GM18951 (cell line): ENCODE data around the gene MGAT5.
"Not testable (repeated sequence)": the region's sequence is repeated elsewhere in the genome, so short reads cannot be mapped to it uniquely, and the experiment has no call there.

ENCODE experiments used
- POLR2A ChIP-seq: IDR thresholded peaks from 4 replicates; pipeline ENCODE4 v1.6.1; 2011; ENCODE audit warnings: mild to moderate bottlenecking; ENCODE audit not compliant: insufficient read length, insufficient read depth; ENCODE audit errors: extremely low read depth
- in situ Hi-C: fragments of 300-500 bp; cut with MboI; formaldehyde crosslinking; loops from one replicate; pipeline ENCODE4 v1.12.0; 2022; ENCODE audit warnings: low sequenced_read_pairs, mixed read lengths, inconsistent platforms; ENCODE audit not compliant: unreplicated experiment

Gene MGAT5

DNA sequence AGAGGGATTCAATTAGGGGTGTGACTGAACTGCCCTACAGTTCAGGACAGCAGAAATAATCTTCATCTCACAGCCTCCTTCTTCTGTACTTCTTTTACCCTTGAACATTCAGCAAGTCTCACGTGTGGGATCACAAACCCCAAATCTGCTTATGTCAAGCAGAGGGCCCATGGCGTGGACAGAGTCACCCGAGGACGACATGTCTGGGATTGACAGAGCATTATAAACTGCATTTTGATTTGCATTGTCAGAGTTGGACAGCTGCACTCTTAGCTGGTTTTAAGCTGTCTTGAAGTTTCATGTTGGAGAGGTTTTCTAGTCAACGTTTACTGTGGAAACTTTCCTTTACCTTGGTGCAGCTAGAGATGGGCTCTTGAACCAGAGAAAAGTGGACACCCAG is 26.4 kb downstream of the MGAT5 start:
- TF ChIP-seq POLR2A: no peak
- in situ Hi-C loops: no loop called here

DNA sequence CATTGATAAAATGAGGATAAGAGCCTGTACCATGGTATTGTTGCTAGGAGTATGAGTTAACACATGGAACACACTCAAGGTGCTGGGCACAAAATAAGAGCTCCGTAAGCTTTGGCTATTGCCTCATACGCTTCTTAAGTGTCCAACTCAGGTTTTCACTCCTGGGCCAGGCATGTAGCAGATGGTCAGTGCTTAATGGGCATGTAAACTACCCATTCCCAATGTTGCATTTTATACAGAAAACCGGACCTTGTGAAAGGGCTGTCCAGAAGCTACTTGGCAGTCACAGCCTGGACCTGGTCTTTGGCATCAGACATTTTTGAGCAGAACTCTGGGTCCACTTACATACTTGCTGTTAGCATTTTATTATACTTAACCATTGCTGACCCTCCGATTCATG is 26.9 kb downstream of the MGAT5 start:
- TF ChIP-seq POLR2A: no peak
- in situ Hi-C loops: no loop called here

DNA sequence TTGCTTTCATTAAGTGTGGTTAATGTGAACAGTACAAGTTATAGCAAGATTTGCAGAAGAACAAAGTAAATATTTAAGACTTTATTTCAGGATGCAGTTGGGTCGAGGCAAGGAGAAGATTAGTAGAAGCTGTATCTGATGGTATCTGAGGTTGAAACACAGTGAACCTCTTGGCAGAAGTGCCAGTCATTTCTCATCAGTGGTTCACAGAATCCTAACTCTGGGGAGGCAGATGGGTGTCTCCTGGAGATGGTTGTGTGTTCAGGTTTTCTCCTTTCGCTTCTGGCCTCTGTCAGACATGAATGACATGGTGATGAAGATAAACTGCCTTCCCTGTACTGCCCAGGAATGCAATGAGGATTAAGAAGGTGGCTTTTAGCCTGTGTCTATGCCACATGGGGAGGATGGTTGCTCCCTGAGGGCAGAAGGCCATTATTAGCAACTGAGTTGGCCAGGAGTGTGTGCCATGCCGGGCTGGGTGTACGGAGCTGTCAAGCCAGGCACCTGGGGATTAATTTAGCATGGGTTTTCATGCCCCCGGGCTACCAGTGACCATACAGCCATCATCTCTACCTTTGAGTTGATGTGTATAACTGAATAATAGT is 28.0 kb downstream of the MGAT5 start:
- in situ Hi-C loops: no loop called here
- no peak for TF ChIP-seq POLR2A

DNA sequence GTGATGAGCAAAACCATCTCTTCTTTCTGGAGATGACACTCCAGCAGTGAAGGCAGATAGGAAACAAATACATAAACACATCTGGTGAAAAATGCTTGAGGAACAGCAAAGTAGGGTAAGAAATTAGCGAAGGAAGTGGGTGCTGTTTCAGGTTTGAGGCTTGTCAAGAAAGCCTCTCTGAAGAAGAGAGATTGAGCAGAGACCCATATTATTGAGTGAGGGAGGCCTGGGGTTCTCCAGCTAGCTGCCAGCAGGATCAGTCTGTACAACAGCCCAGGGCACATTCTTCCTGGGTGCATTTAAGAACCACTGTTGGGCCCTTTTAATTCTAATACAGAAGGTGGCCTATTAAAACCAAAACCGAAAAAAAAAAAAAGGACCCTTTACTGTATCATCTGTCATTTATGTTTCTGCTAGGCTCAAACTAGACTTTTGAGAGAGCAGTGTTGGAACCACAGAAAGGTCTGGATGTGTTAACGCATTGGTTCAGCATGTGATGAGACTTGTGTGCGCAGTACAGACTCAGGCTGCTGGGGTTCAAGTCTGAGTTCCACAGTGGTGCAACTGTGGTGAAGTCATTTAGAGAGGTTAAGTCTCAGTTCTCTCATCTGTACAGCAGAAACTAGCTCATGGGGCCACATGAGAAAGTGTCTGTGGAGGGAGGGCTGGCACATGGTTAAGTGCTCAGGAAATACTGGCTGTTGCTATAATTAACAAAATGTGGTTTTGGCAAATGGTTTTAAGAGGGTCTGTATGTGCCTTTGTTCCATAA is 28.9 kb downstream of the MGAT5 start:
- no peak for TF ChIP-seq POLR2A
- in situ Hi-C loops: no loop called here

DNA sequence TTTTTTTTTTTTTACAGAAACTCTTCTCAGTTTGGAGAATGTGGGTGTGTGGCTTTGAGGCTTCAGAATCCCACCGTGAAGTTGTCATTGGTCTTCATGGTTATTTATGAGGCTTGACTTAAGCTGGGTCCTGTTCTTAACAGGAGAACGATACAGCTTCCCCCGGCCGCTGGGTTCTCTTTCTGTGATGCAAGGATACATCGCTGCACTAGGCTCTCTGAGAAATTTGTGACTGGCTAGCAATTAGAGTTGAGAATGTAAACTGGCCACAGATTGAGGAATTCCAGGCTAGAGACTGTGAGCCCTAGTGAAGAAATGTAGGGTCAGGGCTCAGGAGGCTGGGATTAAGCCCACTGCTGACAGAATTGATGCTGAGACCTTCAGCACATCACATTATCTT is 29.8 kb downstream of the MGAT5 start:
- no peak for TF ChIP-seq POLR2A

DNA sequence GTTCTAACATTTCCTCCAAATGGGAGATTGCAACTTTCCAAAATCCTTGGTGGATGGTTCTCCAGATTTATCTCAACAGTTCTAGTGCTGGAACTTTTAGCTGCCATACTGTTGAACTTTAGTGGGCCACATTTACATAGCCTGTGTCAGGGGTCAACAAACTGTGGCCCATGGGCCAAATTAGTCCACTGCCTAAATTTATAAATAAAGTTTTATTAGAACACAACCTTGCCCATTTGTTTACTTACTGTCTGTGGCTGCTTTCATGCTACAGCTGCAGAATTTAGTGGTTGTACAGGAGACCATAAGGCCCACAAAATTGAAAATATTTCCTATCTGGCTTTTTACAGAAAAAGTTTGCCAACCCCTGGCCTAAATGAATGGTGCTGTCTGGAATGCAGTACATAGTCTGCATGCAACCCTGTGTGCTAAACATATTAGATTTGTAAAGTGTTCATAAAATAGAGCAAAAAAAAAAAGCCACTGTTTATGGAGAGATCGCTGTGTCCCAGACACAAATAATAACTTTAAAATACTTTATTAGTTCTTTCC is 30.3 kb downstream of the MGAT5 start:
- TF ChIP-seq POLR2A: no peak
- in situ Hi-C loops: no loop called here

More for the DNA sequence above, 29.8 kb downstream of the MGAT5 start:
- in situ Hi-C loops: no loop called here

DNA sequence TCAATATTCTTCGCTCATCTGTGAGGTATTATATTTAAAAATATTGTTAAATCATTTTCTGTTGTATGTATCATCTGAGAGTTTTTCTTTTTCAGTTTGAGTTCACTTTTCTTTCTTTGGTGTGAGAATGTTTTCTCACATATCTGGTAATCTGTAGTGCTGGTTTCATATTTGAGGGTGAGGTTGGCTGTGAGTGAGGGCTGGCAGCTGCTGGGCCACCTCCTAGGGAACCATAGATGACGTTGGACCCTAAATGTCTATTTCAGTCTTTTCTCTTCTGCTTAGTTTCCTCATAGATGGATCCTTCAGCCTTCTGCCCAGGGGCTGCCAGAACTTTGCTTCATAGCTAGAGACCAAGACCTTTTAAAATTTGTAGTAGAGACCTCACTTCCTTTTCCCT is 33.5 kb downstream of the MGAT5 start:
- no peak for TF ChIP-seq POLR2A
- in situ Hi-C loops: no loop called here

DNA sequence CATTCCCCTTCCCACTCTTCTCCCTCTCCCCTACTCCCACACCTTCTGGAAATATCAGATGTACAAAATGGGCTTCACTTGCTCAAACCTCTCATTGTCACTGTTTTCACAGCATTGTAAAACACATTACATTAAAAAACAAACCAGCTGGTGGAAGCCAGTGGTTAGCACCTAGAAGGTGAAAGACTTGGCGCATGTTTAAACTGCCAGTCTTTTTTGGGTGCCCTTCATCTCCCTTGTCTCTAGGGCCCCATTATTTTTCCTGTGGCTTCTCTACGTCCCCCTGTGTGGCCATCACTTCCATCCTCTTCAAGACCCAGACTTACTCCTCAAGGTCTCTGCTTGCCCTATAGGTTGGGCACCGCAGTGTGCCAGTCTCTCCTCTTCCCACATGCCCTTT is 34.9 kb downstream of the MGAT5 start:
- no peak for TF ChIP-seq POLR2A
- in situ Hi-C loops: no loop called here

DNA sequence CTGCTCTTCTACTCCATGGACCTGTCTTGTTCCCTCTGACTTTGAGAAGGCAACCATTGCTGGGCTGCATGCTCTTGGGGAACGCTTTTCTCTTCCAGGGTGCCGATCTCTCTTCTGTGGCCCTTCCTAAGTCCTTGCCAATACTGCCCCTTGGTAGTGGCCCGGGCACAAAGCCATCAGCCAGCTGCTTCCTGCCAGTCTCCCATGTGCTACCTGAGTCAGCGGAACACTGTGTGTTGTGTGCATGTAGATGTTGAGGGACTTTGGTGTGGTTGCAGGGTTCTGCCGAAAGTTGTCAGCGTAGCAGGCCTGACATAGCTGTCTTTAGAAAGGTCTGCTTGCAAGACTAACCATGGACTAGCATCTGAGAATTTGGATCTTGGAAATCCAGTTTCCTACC is 35.4 kb downstream of the MGAT5 start:
- TF ChIP-seq POLR2A: no peak
- in situ Hi-C loops: no loop called here

DNA sequence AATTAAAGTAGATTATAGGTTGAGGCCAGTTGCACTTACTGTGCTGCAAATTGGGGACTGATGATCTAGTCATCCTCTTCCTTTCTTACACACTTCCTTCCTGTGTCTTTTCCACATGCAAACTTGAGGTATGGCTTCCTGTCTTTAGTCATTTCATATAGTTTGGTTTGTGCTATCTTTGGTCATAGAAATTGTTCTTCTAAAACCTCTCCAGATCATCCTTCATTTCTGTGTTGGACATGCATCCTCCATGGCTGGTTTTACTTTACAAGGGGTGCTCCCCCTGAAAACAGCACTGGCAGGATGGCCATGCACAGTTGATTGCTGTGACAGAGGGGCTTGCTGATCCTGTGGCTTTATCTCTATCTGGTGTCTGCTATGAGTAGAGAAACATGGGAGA is 36.5 kb downstream of the MGAT5 start:
- TF ChIP-seq POLR2A: no peak
- in situ Hi-C loops: no loop called here

DNA sequence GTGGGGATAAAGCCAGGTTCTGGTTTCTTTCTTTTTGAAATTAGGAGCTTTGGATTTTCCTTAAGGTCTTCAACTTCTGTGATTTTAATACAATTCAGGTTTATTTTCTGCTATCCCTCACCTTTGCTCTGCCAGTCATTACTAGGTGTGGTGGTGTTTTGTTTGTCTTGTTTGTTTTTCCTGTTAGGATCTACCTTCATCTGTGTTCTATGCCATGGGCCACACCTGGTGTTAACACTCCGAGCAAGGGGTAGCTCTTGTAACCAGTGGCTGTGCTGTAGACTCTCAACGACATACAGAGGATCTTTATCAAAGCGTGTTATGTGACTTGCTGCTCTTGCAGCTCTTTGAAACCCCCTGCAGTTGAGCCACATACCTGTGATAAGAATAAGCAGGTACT is 38.6 kb downstream of the MGAT5 start:
- in situ Hi-C loops: no loop called here
- no peak for TF ChIP-seq POLR2A

DNA sequence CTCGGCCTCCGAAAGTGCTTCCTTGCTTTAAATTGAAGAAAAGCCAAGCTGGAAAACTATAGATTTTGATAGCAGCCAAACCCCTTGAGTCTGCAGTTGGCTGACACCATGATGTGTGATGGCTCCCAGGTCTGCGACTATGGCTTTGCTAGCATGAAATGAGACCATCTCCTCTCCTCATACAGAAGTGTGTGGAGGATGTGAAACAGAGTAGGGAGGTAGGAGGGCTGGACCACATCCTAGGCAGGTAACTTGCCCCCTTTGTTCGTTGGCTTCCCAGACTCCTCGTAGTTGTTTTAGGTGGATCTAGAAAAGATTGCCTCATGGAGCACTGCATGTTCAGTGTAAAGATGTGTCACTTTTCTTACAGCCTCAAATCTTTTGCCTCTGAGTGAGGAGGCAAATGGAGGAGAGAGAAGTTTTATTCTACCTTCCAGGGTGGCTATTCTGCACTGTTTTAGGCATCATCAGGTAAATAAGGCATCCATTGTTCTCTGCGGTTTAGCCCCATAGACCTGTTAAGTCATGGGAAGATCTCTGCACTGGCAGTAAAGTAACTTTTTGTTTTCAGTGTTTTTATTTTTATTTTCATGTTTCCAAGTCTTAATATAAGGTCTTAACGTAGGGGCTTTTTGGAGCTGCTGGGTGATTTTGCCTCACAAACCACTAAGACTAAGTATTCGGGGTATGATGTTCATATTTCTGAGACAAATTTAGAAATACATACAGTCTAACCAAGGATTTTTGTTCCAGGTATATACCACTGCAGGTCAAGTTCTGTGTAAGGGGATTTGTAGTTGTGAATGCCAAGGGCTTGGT is 40.1 kb downstream of the MGAT5 start:
- no peak for TF ChIP-seq POLR2A
- in situ Hi-C loops: no loop called here

DNA sequence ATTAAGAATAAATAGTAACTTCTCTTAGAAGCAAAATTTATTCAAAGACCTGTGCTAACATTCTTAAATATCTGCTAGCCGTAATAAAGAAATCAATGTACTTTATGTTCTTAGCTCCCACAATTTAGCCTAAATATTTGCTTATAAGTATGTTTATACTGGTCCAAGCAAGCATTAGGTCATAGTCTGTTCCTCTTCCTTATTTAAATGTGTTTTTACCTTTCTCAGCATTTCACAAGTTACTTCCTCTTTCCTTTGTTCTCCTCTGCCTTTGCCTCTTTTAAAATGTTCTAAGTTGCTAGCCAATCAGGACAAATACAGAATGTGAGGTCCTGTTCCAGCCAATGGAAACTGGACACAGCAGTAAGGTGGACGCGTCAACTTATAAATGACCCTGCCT is 40.7 kb downstream of the MGAT5 start:
- in situ Hi-C loops: not testable (repeated sequence)

DNA sequence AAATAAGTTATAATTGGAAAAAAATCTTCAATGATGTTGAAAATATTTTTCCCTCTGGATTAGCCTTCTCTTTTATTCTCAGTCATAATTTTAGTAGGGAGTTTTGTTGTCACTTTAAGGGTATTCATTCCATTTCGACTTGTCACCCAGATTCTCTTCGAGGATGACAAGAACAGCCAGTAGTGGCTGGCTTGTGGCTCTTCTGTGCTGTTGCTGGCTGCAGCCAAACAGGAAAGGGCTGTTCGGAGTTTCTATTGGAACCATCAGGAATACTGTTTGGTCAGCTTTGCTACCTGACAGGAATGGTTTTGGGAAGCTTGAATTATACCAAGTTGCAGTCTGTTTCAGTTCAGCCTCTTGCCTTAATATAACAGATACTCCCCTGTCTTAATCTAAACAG is 41.6 kb downstream of the MGAT5 start:
- no peak for TF ChIP-seq POLR2A

DNA sequence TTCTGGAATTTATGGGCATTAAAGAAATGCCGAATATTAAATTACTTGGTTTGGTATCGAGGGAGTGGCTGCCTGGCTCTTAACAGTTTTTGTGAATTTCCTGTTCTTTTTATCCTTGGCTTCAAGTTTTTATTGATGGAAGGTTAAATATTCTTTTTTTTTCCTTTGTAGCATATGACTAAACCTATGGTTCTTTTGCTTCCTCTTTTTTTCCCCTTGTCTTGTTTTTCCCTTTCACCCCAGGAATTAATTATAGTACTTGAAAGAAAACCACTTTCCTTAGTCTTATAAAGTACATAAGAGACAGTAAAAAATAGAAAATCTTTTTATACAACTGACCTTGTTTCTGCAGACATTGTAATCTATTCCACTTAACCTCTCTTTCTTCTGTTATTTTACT is 42.4 kb downstream of the MGAT5 start:
- TF ChIP-seq POLR2A: no peak
- in situ Hi-C loops: no loop called here

More for the DNA sequence above, 41.6 kb downstream of the MGAT5 start:
- in situ Hi-C loops: no loop called here
